CD4-positive, alpha-beta T cell treated with Interleukin-17A for 4 hours (primary cell): Measurements from ENCODE around the gene VDR.
A peak's percentile ranks its signal among the peaks of the same experiment; 100 is the strongest.
"Not testable (repeated sequence)": the region's sequence is repeated elsewhere in the genome, so short reads cannot be mapped to it uniquely, and the experiment has no call there.

Experiments
- DNase-seq: peaks from one replicate; pipeline ENCODE4 v3.0.0-alpha.2; 2020; ENCODE audit warnings: mixed read lengths

The VDR gene

GRCh38 chr12:47844264-47845019 lies 60.4 kb downstream of the VDR start:
- DNase-seq, result no peak

- DNase-seq, result no peak
Observed at GRCh38 chr12:47843226-47843980, 61.4 kb downstream of the VDR start.

GRCh38 chr12:47842543-47842942 lies 62.3 kb downstream of the VDR start:
- DNase-seq, result not testable (repeated sequence)

GRCh38 chr12:47841910-47842309 lies 62.9 kb downstream of the VDR start:
- DNase-seq, result no peak

- DNase-seq, result no peak
Observed at GRCh38 chr12:47841501-47841900, 63.3 kb downstream of the VDR start.

GRCh38 chr12:47840571-47840970 lies 64.2 kb downstream of the VDR start:
- no peak for DNase-seq

- DNase-seq, result no peak
Observed at GRCh38 chr12:47839214-47839876, 65.4 kb downstream of the VDR start.

GRCh38 chr12:47838286-47838931 lies 66.4 kb downstream of the VDR start:
- DNase-seq, result peak; percentile 63

- DNase-seq, result peak; percentile 85
Observed at GRCh38 chr12:47837190-47838171, 67.3 kb downstream of the VDR start.

GRCh38 chr12:47835831-47836155 lies 69.0 kb downstream of the VDR start:
- DNase-seq, result no peak

- DNase-seq, result no peak
Observed at GRCh38 chr12:47835006-47835830, 69.6 kb downstream of the VDR start.

- DNase-seq, result no peak
Observed at GRCh38 chr12:47834199-47834903, 70.4 kb downstream of the VDR start.

GRCh38 chr12:47833591-47834012 lies 71.2 kb downstream of the VDR start:
- DNase-seq, result no peak

- peak; percentile 57 for DNase-seq
Observed at GRCh38 chr12:47832263-47832933, 72.4 kb downstream of the VDR start.

GRCh38 chr12:47829584-47829983 lies 75.2 kb downstream of the VDR start:
- DNase-seq, result no peak

GRCh38 chr12:47828976-47829482 lies 75.8 kb downstream of the VDR start:
- peak; percentile 43 for DNase-seq

- no peak for DNase-seq
Observed at GRCh38 chr12:47828008-47828975, 76.5 kb downstream of the VDR start.

GRCh38 chr12:47825173-47825639 lies 79.6 kb downstream of the VDR start:
- DNase-seq, result no peak
